ENCODE measurements around the gene IL7R. TPM values are rescaled to one million over a fixed set of nuclear protein-coding genes. Genes with fewer than 3 reads are reported as not detected.

Gene IL7R
- total and polyA plus RNA-seq, 12 donors = 1.2 to 14.7 (median 7.5) TPM

DNA sequence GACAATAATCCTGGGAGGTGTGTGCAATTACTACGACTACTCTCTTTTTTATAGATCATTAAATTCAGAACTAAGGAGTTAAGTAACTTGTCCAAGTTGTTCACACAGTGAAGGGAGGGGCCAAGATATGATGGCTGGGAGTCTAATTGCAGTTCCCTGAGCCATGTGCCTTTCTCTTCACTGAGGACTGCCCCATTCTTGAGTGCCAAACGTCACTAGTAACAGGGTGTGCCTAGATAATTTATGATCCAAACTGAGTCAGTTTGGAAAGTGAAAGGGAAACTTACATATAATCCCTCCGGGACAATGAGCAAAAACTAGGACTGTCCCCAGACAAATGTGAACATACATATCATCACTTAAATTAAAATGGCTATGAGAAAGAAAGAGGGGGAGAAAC is 20.2 kb downstream of the IL7R start:
- 36 to 43% (median 41%) methylated on average over 3 of the region's 3 CpGs for WGBS, 4 donors
- DNase-seq = peak in 1 of 7 donors; percentile 21
- intact Hi-C loops (cut with DNase I) = no loop called here
- TF ChIP-seq, protein P1, sequence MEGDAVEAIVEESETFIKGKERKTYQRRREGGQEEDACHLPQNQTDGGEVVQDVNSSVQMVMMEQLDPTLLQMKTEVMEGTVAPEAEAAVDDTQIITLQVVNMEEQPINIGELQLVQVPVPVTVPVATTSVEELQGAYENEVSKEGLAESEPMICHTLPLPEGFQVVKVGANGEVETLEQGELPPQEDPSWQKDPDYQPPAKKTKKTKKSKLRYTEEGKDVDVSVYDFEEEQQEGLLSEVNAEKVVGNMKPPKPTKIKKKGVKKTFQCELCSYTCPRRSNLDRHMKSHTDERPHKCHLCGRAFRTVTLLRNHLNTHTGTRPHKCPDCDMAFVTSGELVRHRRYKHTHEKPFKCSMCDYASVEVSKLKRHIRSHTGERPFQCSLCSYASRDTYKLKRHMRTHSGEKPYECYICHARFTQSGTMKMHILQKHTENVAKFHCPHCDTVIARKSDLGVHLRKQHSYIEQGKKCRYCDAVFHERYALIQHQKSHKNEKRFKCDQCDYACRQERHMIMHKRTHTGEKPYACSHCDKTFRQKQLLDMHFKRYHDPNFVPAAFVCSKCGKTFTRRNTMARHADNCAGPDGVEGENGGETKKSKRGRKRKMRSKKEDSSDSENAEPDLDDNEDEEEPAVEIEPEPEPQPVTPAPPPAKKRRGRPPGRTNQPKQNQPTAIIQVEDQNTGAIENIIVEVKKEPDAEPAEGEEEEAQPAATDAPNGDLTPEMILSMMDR (IDR thresholded peaks at IDR 0.05) = no peak
- no peak for TF ChIP-seq POLR2A (IDR thresholded peaks at IDR 0.05)
- no peak overlapping the region for H3K4me3 ChIP-seq
- no peaks in the 10 kb centered on the region for H3K36me3 ChIP-seq (replicated peaks in 1 of 2)
- H3K4me1 ChIP-seq (replicated peaks in 1 of 2) = no peaks in the 10 kb centered on the region
- H3K27me3 ChIP-seq = no peaks in the 10 kb centered on the region
- H3K9me3 ChIP-seq (replicated peaks in 1 of 3) = no peaks in the 10 kb centered on the region
- H3K27ac ChIP-seq = no peak overlapping the region

DNA sequence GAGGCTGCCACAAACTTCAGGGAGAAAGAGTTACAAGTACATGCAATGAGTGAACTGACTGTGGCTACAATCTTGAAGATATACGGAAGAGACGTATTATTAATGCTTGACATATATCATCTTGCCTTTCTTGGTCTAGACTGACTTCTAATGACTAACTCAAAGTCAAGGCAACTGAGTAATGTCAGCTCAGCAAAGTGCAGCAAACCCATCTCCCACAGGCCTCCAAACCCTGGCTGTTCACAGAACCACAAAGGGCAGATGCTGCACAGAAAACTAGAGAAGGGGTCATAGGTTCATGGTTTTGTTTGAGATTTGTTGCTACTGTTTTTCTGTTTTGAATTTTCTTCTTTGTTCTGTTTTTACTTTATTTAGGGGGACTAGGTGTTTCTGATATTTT is 21.0 kb downstream of the IL7R start:
- Histone ChIP-seq H3K27me3 (no peaks in the 10 kb centered on the region), H3K4me1 (replicated peaks in 1 of 2) (no peaks in the 10 kb centered on the region), H3K4me3 (no peak overlapping the region), H3K36me3 (replicated peaks in 1 of 2) (no peaks in the 10 kb centered on the region), H3K27ac (no peak overlapping the region), H3K9me3 (replicated peaks in 1 of 3) (no peaks in the 10 kb centered on the region)
- 56 to 92% (median 80%) methylated on average over 2 of the region's 2 CpGs for WGBS, 4 donors
- no peak for TF ChIP-seq POLR2A (IDR thresholded peaks at IDR 0.05)
- intact Hi-C loops (cut with DNase I) = no loop called here
- DNase-seq = no peak

DNA sequence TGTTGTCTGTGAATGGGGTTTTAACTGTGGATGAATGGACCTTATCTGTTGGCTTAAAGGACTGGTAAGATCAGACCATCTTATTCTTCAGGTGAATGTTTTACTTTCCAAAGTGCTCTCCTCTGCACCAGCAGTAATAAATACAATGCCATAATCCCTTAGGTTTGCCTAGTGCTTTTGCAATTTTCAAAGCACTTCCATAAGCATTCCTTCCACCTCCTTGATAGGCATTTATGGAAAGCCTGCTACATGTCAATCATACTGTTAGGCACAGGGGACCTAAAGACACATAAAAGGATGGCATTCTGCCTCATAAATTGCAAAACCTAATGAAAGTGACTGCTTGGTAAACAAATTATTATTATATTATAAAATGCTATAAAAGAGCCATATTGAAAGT is 21.4 kb downstream of the IL7R start:
- Histone ChIP-seq H3K4me1 (replicated peaks in 1 of 2) (no peaks in the 10 kb centered on the region), H3K9me3 (replicated peaks in 1 of 3) (no peaks in the 10 kb centered on the region), H3K4me3 (no peak overlapping the region), H3K27ac (no peak overlapping the region), H3K27me3 (no peaks in the 10 kb centered on the region), H3K36me3 (replicated peaks in 1 of 2) (no peaks in the 10 kb centered on the region)
- DNase-seq = no peak
- no peak for TF ChIP-seq POLR2A (IDR thresholded peaks at IDR 0.05)
- TF ChIP-seq, protein P1 (IDR thresholded peaks at IDR 0.05) = no peak
- intact Hi-C loops (cut with DNase I) = no loop called here

DNA sequence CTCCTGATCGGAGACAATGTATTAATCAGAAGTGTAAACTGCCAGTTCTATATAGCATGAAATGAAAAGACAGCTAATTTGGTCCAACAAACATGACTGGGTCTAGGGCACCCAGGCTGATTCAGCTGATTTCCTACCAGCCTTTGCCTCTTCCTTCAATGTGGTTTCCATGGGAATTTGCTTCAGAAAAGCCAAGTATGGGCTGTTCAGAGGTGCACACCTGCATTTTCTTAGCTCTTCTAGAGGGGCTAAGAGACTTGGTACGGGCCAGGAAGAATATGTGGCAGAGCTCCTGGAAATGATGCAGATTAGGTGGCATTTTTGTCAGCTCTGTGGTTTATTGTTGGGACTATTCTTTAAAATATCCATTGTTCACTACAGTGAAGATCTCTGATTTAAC is 22.4 kb downstream of the IL7R start:
- Histone ChIP-seq H3K36me3 (replicated peaks in 1 of 2) (no peaks in the 10 kb centered on the region), H3K4me3 (no peak overlapping the region), H3K9me3 (replicated peaks in 1 of 3) (no peaks in the 10 kb centered on the region), H3K27me3 (no peaks in the 10 kb centered on the region), H3K4me1 (replicated peaks in 1 of 2) (no peaks in the 10 kb centered on the region), H3K27ac (no peak overlapping the region)
- TF ChIP-seq POLR2A (IDR thresholded peaks at IDR 0.05) = no peak
- TF ChIP-seq, protein P1 (IDR thresholded peaks at IDR 0.05) = no peak
- DNase-seq = no peak
- 84 to 95% (median 90%) methylated on average over 2 of the region's 2 CpGs for WGBS, 4 donors
- intact Hi-C loops (cut with DNase I) = no loop called here

DNA sequence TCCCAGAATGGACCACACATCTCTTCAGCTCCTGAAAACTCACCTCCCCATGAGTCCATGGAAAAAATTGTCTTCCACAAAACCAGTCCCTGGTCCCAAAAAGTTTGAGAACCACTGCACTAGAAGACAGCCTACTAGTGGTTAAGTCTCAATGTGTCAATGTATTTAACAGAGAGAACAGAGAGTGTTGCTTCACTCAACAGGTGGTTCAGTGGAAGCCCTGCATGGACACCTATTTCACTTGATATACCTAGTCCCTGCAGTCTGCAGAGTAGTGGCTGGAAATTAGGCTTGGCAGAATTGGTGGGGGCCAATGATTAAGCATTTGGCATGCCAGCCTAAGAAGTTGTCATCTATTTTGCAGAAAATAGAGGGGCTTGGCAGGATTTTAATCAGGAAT is 23.0 kb downstream of the IL7R start:
- intact Hi-C loops (cut with DNase I) = no loop called here
- no peaks in the 10 kb centered on the region for H3K4me1 ChIP-seq (replicated peaks in 1 of 2)
- H3K27ac ChIP-seq = no peak overlapping the region
- no peak overlapping the region for H3K4me3 ChIP-seq
- H3K36me3 ChIP-seq (replicated peaks in 1 of 2) = no peaks in the 10 kb centered on the region
- no peak for TF ChIP-seq POLR2A (IDR thresholded peaks at IDR 0.05)
- TF ChIP-seq, protein P1 (IDR thresholded peaks at IDR 0.05) = no peak
- H3K9me3 ChIP-seq (replicated peaks in 1 of 3) = no peaks in the 10 kb centered on the region
- no peaks in the 10 kb centered on the region for H3K27me3 ChIP-seq
- DNase-seq = no peak
